ENCODE results near the gene PLXNB1.

PLXNB1 gene

DNA sequence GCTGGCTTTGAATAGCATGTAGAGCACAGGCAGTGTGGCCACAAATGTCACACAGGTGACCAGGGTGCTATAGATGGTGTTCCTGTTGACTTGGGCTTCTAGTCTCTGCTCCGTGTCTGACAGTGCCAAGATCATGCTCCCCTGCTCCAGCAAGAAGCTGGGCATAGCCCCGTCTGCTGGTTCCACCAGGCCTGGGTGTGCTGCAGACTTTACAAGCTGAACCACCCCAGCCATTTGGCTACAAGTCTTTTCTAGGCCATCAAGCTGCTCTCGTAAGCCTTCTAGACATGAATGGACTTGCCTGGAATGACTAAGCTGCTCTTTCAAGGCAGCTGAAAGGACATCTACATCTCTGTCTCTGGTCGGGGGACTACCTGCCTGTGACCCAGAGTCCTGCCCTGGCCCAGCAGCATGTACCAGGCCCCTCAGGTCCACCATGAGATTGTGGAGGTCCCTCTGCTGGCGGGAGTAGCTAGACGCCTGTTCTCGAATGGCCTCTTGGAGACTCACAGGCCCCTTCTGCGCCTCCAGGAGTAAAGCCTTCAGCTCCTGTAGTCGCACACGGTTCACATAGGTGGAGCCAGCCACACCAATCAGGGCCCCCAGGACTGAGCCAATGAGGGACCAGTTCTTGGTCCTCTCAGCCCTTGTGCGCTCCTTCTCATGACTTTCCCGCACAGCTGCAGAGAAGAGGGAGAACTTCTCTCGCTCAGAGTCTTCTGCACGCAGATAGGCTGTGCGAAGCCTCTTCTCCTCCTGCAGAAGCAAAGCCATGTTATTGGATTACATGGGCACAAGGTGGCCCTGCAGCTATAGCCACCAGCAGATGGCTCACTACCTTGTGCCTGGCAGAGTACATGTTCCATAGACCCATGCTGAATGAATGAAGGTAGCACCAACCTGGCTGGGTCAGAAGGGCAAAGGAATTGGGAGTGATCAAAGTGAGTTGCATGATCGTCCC, 2.8 kb upstream of the PLXNB1 start:
- DNase-seq = no peak

DNA sequence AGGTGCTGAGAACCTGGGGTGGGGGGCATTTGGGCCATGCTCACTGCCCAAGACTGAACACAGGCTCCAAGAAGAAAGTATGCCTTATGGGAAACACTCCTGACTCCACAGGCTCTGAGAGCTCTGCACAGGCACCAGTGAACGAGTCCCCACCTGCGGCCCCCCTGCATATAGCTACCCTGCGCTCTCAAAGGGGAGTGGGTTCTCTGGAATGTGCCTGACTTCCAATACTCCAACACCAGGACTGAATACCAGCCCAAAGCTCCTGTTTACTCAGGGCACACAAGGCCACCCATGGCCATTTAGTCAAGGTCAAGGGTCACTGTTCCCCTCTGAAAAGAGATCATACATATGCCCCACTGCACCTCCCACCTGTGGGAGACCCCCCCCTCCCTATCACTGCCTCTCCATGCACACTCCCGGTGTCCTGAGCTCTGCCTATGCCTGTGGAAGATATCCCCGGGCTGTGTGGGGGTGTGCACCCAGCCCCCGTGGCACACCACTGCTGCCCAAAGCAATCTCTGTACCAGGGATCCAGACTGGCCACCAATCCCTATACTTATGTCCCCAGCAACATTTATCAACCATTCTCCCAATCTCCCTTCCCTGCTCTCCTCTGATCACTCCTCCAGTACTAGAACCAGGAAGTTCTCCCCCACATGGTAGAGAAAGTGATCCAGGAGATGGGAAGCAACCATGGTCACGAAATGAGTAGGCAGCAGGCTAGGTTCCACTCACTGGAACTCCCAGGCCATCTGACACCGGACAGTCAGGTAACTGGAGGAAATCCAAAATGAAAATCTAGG, 1.5 kb upstream of the PLXNB1 start:
- no peak for DNase-seq

DNA sequence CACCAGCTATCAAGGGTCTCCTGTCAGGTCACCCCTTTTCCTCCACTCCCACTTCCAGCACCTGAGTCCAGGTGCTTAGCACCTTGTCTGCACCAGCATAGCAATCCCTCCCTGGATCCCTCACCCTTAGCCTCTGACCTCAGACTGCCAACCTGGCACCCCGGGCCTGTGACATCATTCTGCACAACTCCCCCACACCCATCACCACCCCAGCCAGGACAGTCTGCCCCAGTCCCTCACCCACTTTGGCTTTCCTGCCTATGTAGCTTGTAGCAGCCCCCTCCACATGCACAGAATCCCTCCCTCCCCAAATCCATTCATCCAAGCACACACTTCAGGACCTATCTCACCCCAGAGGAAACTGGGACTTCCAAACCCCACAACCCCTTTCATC, 819 bp upstream of the PLXNB1 start:
- no peak for DNase-seq

DNA sequence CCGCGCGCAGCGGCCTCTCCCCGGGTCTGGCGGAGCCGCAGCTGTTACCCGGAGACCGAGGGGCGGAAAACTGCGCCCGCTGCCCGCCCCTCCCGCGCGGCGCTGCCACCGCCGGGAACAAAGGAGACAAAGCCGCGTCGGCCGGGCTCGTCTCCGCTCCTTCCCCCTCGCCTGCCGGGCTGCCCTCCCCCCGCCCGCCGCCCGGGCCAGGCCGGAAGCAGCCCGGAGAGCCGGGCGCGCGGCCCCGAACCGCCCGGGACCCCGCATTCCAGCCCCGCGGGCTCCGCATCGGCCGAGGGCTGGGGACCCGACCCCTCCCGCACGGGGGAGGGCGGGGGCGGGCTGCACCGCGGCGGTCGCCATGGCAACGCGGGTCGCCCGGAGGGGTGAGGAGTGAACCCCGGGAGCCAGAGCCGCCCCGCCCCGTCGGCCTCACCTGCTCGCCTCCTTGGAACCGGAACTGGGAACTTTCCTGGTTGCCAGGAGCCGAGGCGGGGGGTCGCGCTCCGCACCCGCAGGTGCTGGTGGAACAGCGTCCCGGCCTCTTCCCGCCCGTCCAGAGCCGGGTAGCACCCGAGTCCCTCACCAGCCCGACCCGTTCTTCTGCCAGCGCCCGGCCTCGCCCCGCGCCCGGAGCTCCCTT, 448 bp downstream of the PLXNB1 start:
- DNase-seq = peak; percentile 73

DNA sequence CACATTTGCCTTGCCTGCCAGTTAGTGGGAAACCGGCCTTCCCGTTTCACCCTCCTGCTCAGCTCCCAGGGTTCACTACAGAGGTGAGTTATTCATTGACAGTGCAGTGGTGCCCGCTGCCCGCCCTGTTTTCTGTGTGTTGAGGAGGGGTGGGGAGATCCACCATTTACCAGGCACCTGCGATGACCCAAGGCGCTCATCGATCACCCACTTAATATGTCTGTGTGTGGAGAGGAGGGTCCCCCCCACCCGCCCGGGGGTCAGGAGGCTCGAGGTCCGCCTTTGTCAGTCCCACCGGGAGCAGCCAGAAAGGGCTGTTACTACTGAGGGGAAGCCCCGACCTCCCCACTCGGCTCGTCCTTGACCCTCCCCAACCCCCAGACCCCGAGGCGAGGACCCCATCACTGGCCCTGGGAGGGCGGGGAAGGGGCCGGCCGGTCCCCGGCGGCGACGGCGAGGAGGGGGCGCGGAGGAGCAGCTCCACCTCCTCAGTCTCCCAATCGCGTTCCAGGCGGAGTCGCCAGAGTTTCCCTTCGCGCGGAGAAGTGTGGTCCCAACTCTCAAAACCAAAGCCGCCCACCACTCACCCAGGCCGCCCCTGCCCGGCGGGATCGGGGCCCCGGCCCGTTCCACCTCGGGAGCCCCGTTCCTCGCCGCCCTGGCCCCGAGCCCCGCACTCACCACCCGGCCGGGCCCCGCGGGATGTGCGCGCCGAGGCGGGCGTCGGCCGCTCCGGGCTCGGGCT, 1.1 kb downstream of the PLXNB1 start:
- peak; percentile 63 for DNase-seq

DNA sequence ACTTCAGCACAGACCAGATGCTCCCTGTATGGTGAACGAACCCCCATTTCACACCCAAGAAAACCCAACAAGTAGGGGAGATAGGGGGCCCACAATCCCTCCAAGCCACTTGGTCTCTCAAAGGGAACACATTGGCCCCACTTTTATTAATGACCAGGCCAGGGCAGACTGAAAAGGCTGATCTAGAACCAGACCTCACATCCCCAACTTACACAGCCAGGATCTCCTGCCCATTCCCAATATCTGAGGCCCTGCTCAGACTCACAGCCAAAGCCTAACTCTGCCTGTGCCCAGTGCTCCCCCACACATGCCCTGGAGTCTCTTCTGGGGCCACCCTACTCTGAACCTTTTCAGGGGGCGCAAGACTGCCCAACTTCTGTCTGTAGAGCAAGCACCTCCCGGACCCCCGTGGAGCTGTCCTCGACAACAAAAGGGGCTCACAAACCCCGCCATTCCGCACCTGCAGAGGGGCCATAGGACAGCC, 1.8 kb downstream of the PLXNB1 start:
- DNase-seq = peak; percentile 17

DNA sequence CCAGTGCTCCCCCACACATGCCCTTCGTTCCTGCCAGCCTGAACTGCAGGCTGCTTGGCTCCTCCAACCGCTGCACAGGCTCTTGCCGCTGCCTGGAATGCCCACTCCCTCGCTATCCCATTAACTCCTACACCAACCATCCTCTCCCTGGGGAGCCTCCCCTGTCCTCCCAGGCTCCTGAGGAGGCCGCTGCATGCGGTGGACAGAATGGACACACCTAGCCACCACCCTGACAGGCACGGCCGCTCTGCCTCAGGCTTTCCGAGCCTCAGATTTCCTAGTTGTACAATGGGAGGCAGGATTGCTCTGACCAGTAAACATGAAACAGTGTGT, 2.3 kb downstream of the PLXNB1 start:
- peak; percentile 36 for DNase-seq

DNA sequence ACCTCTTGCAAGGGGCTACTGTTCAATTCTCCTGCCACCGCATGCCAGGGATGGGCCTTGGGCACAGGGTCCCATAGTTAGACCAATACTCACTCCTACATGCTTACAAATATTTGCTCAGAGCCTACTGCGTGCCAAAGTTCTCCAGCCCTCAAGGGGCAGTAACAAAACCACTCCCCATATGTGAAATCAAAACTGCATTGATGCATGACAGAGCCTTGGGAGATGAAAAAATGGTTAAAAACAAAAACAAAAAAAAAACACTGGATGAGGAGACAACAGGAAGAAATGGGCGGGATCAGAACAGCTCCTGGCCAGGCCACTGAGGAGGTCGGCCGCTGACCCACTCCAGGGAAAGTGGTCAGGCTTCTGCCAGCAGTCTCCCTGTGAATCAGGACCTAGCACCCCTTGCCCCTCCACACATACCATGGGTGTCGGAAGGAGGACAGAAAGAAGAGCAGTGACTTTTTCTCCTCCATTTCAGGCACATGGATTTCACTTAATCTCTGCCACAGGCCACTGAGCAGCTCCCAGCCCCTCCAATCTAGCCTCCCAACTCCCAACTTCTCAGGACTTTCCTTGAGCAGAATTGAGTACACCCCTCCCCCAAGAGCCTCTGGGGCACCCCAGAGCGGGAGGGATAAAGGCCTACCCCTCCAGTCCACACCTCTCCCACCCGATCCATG, 2.8 kb downstream of the PLXNB1 start:
- peak; percentile 24 for DNase-seq

DNA sequence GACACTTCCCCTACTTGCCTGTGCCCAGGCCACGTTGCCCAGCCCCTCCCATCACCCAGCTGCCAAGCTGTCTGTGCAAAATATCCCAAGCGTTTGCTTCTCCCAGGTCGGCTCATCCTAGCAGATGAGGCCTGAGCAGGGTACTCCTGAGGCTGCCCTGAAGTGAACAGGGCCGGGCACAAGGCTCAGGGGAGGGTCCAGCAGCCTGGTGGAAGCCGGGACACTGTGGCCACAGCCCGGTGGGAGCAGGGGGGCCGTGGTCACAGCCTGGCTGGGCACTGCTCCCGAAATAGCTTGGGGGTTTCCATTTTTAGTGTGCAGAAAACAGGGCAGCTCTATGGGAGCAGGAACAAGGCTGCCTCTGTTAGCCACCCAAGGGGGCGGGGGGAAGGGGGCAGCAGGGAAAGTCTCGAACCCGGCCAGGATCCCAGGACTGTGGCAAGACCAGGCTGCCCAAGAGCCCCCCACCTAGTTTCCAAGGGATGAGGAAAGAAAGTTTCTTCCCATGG, 3.4 kb downstream of the PLXNB1 start:
- no peak for DNase-seq

DNA sequence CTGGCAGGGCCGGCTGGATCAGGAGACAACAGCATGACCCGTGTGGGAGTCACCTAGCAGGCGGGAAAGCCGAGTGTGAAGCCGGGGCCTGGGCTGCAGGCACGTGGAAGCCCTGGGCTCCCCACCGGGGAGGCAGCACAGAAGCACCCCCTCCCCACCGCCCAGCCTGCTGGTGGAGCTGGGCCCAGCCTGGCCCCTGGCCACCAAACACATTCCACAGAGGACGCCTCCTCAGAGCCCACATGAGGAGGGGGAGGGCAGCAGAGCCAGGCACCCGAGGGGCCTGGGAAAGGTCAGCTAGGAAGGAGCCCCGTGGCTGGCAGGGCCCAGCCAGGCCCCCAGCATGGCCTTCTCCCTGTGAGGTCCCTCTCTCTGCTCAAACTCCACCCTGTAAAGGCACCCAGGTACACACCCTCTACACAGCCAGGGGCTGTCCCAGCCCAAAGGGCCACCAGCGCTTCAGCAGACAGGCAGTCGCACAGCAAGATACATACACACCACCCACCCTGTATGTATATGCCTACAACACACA, 4.5 kb downstream of the PLXNB1 start:
- DNase-seq = peak; percentile 62

DNA sequence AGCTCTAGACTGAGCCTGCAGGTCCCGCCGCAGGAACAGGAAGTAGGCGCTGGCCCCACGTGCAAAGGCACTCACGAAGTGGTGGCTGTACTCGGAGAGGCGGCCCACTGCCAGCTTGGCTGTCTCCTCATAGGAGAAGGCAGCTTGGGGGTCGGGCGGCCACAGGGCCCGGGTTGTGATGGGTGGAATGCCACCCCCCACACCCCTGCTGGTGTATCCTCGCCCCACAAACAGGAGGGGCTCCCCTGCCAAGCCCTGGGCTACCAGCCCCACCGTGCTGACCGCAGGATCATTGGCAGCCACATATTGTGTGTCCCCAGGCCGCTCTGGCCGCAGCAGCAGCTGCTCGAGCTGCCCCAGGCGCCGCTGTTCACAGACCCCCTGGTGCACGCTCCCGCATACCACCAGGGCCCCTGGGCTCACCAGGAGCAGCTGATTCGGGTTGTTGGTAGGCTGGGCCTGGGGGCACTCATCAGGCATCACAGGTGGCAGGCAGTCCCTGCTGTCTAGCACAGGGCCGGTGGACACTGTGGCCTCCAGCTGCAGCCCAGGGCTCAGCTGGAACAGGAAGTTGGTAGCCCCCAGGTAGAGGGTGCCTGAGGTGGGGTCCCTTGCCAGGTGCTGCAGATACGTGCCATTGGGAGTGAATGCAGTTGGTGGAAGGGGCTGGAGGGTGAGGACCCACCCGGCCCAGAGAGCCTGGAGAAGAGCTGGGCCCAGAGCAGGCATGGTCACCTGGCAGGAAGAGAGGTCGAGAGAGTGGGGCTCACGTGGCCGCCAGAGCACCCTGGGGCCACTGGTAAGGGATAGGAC, 5.8 kb downstream of the PLXNB1 start:
- no peak for DNase-seq

DNA sequence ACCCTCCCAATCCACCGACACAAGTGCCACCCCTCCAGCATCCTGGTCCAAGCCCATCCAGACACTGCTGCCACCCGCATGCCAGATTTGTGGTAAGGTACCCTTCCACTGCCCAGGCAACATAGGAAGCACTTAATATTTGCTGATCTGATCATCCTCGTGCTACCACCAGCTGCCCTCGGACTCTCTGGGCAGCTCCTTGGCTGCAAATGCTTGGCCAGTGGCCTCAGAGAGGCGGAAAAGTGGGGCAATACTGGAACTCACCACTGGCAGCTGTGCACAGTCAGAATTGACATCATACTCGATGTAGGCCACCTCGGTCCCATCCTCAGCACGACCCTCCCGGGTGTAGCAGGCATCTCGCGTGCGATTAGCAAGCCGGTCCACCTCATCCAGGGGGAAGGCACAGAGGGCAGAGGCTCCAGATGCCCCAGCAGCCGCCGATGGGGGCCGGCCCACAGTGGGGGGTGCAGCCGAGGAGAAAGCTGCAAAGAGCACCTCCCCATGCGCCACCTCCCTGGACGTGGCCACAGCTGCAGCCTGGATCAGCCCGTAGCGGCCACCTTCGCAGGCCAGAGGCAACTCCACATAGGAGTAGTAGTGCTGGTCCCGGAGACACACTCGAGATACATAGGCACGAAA, 6.5 kb downstream of the PLXNB1 start:
- no peak for DNase-seq

DNA sequence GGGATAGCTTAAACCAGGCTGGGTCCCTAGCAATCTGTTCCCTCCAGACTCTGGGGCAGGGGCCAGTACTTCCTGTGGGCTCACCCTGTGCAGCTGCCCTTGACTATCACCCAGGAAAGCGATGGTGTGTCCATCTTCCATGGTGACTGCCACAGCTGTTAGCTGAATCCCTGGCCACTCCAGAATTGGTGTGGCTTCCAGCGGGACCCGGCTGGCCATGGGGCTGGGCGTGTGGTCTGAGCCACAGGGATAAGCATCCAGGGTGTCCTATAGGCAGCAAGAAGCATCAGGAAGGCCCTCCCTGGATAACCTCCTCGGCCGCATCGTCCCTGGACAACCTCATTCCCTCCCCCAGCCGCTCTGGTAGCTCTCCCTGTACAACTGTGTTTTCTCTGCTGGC, 7.2 kb downstream of the PLXNB1 start:
- DNase-seq = no peak

DNA sequence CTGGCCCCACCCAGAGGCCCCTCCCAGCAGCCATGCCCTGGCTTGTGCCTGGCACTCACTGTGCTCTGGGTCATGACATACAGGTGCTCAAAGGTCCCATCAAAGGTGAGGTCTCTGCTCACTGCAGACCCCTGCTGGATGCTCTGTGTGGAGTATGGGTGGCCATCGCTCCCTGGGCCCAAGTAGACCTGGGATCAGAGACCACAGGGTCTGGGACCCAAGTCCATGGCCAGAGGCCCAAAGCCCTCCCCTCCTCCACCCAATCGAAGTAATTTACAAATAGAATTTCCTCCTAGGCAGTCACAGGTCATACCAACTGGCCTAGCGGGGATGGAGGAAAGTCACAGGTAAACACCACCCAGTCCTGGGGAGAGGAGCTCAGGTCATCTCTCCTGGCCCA, 7.6 kb downstream of the PLXNB1 start:
- DNase-seq = no peak

DNA sequence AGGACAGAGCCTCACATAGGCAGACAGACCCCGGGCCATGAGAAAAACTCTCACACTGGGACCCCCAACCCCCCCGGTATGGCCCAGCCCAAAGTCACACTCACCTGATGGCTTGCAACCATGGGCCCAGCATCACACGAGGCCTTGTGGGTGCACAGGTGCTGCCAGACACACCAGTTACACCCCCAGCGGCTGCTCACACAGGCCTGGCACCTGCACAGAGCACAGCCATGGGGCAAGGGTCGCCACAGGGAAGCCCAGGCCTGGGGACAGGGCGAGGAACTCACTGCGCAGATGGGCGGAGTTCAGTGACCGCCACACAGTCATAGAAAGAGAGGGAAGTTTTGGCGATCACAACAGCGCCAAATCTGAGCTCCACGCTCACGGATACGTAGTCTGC, 9.3 kb downstream of the PLXNB1 start:
- DNase-seq = no peak

DNA sequence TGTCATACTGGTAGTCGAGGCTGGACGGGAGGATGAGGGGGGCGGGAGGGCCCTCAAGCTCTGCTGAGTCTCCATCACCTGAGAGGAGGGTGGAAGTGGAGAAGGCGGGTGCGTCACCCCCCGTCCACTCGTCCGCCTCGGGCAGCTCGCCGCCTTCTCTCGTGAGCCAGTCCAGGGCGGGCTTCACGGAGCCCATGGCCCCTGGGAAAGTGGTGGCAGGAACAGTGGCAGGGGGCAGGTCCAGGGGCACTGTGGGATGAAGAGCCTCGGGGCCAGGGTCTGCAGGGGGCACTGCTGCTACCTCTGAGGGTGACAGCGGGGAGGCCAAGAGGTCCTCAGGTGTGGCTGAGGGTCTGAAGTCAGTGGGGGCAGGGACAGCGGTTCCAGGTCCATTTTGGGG, 10.3 kb downstream of the PLXNB1 start:
- DNase-seq = no peak

DNA sequence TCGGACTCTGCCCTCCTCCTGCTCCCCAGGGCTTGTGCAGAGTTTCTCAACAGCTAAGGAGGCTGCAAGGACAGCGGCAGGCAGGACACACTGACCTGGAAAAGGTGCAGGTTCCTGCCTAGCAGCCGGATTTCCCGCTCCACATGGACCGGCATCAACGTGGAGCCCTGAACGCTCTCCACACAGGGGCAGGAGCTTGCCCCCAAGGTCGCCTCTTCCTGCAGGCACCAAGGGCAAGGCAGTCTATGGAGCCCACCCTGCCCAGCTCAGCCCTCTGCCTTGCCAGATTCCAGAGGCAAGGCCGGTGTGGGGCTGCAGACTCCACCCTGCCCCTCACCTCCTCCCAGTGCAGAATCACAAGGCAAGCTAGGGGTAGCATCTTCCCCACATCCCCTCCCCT, 10.7 kb downstream of the PLXNB1 start:
- DNase-seq = no peak

DNA sequence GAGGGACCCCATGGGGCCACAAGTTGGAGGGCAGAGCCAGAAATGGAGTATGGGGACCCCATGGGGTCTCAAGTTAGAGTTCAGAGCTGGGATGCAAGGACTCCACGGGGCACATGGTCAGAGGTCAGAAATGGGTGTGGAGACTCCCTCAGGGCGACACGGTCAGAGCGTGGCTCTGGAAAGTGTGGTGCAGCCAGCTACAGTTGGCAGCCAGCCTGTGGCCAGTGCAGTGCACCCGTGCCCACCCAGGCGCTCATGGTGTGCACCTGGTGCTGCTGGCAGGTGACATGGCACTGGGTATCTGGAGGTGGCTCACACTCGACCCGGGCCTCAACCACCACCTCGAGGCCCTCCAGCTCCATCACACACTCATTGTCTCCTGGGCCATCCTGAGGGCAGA, 11.2 kb downstream of the PLXNB1 start:
- DNase-seq = no peak

DNA sequence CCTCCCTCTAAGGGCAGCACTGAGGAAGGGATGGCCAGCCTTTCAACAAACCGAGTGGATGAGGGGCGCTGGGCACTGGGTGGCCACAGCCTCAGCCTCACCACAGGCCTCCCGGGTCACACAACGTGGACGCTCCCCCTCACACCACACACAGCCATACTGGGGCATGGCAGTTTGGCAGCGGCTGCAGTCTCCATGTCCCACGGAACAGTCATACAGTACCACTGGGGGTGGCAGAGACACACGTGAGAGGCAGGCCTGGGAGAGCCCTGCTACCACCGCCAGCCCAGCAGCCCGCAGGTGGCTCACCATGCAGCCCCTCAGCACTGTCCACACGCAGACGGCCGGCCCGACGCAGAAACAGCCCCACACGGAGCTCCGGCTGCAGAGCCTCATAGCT, 11.7 kb downstream of the PLXNB1 start:
- no peak for DNase-seq

DNA sequence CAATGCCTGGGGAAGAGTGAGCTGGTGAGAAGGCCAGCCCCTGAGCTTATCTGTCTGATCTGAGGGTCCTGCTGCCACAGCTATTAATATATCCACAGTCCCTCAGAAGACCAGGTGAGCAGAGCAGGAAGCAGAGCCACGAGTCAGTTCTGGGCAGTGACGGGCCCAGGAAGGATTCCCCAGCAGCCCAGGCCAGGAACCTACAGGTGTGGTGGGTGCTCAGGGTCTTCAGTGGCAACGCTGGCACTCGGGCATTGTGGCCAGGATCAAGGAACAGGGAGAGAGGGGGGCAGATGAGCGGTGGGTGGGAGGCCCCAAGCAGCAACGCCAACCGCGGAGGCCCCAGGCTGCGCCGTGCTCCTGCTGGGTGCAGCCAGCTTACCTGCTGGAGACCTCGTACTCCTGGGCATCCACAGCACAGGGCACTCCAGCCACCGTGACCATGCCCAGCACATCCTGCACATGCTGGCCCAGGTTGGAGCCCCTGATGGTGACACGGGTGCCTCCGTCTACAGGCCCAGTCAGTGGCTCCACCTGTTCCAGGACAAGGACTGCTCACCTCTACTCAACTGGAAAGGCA, 12.3 kb downstream of the PLXNB1 start:
- DNase-seq = no peak

All from retina (tissue), 1 donor.